Activated T-cell treated with anti-CD3 and anti-CD28 coated beads for 24 hours (primary cell): ENCODE results near the gene MLLT11.
"Not testable (repeated sequence)": the region's sequence is repeated elsewhere in the genome, so short reads cannot be mapped to it uniquely, and the experiment has no call there.

ENCODE experiments used
- DNase-seq: peaks from one replicate; pipeline ENCODE4 v3.0.0-alpha.2; 2020; ENCODE audit warnings: low read depth

The MLLT11 gene

GRCh38 chr1:151056149-151056548 is 4.0 kb upstream of the MLLT11 start:
- no peak for DNase-seq

GRCh38 chr1:151058692-151059091 is 1.5 kb upstream of the MLLT11 start:
- no peak for DNase-seq

GRCh38 chr1:151059109-151060006 is 839 bp upstream of the MLLT11 start, which contains the start of gene CDC42SE1:
Gene CDC42SE1 (minus strand): TSS chr1:151059622. CDS start chr1:151055730, 3,892 bp downstream.
- peak; percentile 75 for DNase-seq

- DNase-seq, result no peak
Measured at GRCh38 chr1:151060657-151061421, 642 bp downstream of the MLLT11 start.

GRCh38 chr1:151061704-151062103 is 1.5 kb downstream of the MLLT11 start:
- DNase-seq, result no peak

- DNase-seq, result no peak
Measured at GRCh38 chr1:151062741-151063371, 2.7 kb downstream of the MLLT11 start.

- no peak for DNase-seq
Measured at GRCh38 chr1:151065089-151065645, 5.0 kb downstream of the MLLT11 start.

- no peak for DNase-seq
Measured at GRCh38 chr1:151067185-151067584, 7.0 kb downstream of the MLLT11 start.

GRCh38 chr1:151069103-151069486 is 8.9 kb downstream of the MLLT11 start:
- DNase-seq, result no peak

GRCh38 chr1:151070474-151071276 is 10.5 kb downstream of the MLLT11 start, which contains the start of gene GABPB2:
Gene GABPB2 (plus strand): TSS chr1:151070761. CDS start chr1:151088190, 17,429 bp downstream.
- DNase-seq, result peak; percentile 82

GRCh38 chr1:151072224-151072623 is 12.0 kb downstream of the MLLT11 start:
- DNase-seq, result no peak

- DNase-seq, result no peak
Measured at GRCh38 chr1:151085953-151086559, 25.9 kb downstream of the MLLT11 start.

- DNase-seq, result not testable (repeated sequence)
Measured at GRCh38 chr1:151097426-151097825, 37.2 kb downstream of the MLLT11 start.

- no peak for DNase-seq
Measured at GRCh38 chr1:151098126-151098525, 37.9 kb downstream of the MLLT11 start.

GRCh38 chr1:151104630-151105029 is 44.4 kb downstream of the MLLT11 start:
- no peak for DNase-seq

GRCh38 chr1:151106894-151107293 is 46.7 kb downstream of the MLLT11 start:
- no peak for DNase-seq

- DNase-seq, result no peak
Measured at GRCh38 chr1:151108331-151108730, 48.1 kb downstream of the MLLT11 start.

- DNase-seq, result no peak
Measured at GRCh38 chr1:151113877-151114276, 53.7 kb downstream of the MLLT11 start.
